ENCODE results near the gene FCHO1. TPM values are rescaled to one million over a fixed set of nuclear protein-coding genes. Genes with fewer than 3 reads are reported as not detected.

The FCHO1 gene
- total RNA-seq, 4 donors from 2014 or later, result 3.1 to 7.4 (median 4.9) TPM

- DNase-seq (ENCODE audit: low spot score), result no peak
- TF ChIP-seq CTCF (IDR thresholded peaks at IDR 0.05), result no peak
- no peak for ATAC-seq (ENCODE audit: low FRiP score)
These were observed 52.1 kb downstream of the FCHO1 start for GRCh38 chr19:17803264-17803896.

GRCh38 chr19:17805427-17805826, 54.1 kb downstream of the FCHO1 start:
- no peak for TF ChIP-seq CTCF (IDR thresholded peaks at IDR 0.05)
- DNase-seq (ENCODE audit: low spot score), result no peak
- no peak for ATAC-seq (ENCODE audit: low FRiP score)

GRCh38 chr19:17806945-17807344, 55.7 kb downstream of the FCHO1 start:
- DNase-seq (ENCODE audit: low spot score) (no peak), ATAC-seq (ENCODE audit: low FRiP score) (no peak)
- no peak for TF ChIP-seq CTCF (IDR thresholded peaks at IDR 0.05)

GRCh38 chr19:17807731-17808316, 56.5 kb downstream of the FCHO1 start:
- ATAC-seq (ENCODE audit: low FRiP score) (no peak), DNase-seq (ENCODE audit: low spot score) (no peak)
- TF ChIP-seq CTCF (IDR thresholded peaks at IDR 0.05), result no peak

- no peak for TF ChIP-seq CTCF (IDR thresholded peaks at IDR 0.05)
- ATAC-seq (ENCODE audit: low FRiP score), result no peak
These were observed 59.8 kb downstream of the FCHO1 start for GRCh38 chr19:17811103-17811502.

GRCh38 chr19:17811681-17812080, 60.4 kb downstream of the FCHO1 start:
- no peak for TF ChIP-seq CTCF (IDR thresholded peaks at IDR 0.05)
- ATAC-seq (ENCODE audit: low FRiP score) (no peak), DNase-seq (ENCODE audit: low spot score) (no peak)

More at GRCh38 chr19:17811103-17811502, 59.8 kb downstream of the FCHO1 start:
- DNase-seq (ENCODE audit: low spot score), result no peak

- TF ChIP-seq CTCF (IDR thresholded peaks at IDR 0.05), result no peak
- no peak for ATAC-seq (ENCODE audit: low FRiP score)
- no peak for DNase-seq (ENCODE audit: low spot score)
These were observed 60.8 kb downstream of the FCHO1 start for GRCh38 chr19:17812099-17812498.

Data from omental fat pad (tissue), 4 donors.